ENCODE measurements around the gene OSBPL5. TPM values are rescaled to one million over a fixed set of nuclear protein-coding genes. Genes with fewer than 3 reads are reported as not detected.

OSBPL5 gene
- total RNA-seq, 3 donors from 2014 or later (not counting 1 experiment from before 2014, with no cell fraction given), result 375 to 522 (median 377) TPM

- peaks cover 65% of the 10 kb centered on the region for H3K36me3 ChIP-seq (ENCODE audit: control insufficient read depth, insufficient read depth, low read length)
- H3K27ac ChIP-seq (ENCODE audit: low read length), result no peak overlapping the region
- H3K4me3 Mint-ChIP-seq, result no peak overlapping the region
- H3K27me3 Mint-ChIP-seq (ENCODE audit: low read depth in 2 of 2), result no peaks in the 10 kb centered on the region
- no peak for DNase-seq
- H3K36me3 Mint-ChIP-seq, result peaks cover under 1% of the 10 kb centered on the region
- WGBS (ENCODE audit: insufficient coverage), result 96% methylated on average over 19 of the region's 19 CpGs
- intact Hi-C loops (cut with micrococcal nuclease), result no loop called here
- H3K9me3 Mint-ChIP-seq, result no peaks in the 10 kb centered on the region
- peak overlapping the region in 1 of 2 donors; percentile 82 for H3K27ac Mint-ChIP-seq
- no peaks in the 10 kb centered on the region for H3K27me3 ChIP-seq (ENCODE audit: control insufficient read depth, insufficient read depth, low read length)
- H3K4me3 ChIP-seq (ENCODE audit: low read length), result no peak overlapping the region
- no peak for ATAC-seq
- peaks cover 47% of the 10 kb centered on the region for H3K4me1 ChIP-seq (ENCODE audit: control insufficient read depth, insufficient read depth, low read length)
- H3K9me3 ChIP-seq (ENCODE audit: control insufficient read depth, insufficient read depth, low read length), result no peaks in the 10 kb centered on the region
- H3K4me1 Mint-ChIP-seq, result peaks cover 34 to 38% of the 10 kb centered on the region in 2 donors
- no peak for TF ChIP-seq CTCF (IDR thresholded peaks at IDR 0.05)
These were observed 41.8 kb downstream of the OSBPL5 start for GRCh38 chr11:3123305-3123704.

- Mint-ChIP-seq H3K27ac (peak overlapping the region; percentile 36 to 56), H3K36me3 (peaks cover 5% of the 10 kb centered on the region), H3K9me3 (no peaks in the 10 kb centered on the region), H3K4me3 (no peak overlapping the region), H3K27me3 (ENCODE audit: low read depth in 2 of 2) (no peaks in the 10 kb centered on the region), H3K4me1 (peaks cover 38 to 39% of the 10 kb centered on the region in 2 donors)
- intact Hi-C loops (cut with micrococcal nuclease), result no loop called here
- DNase-seq, result no peak
- WGBS (ENCODE audit: insufficient coverage), result 89% methylated on average over 13 of the region's 13 CpGs
- TF ChIP-seq CTCF (IDR thresholded peaks at IDR 0.05), result no peak
- H3K36me3 ChIP-seq (ENCODE audit: control insufficient read depth, insufficient read depth, low read length), result peaks cover 64% of the 10 kb centered on the region
- H3K27me3 ChIP-seq (ENCODE audit: control insufficient read depth, insufficient read depth, low read length), result no peaks in the 10 kb centered on the region
- H3K27ac ChIP-seq (ENCODE audit: low read length), result no peak overlapping the region
- H3K9me3 ChIP-seq (ENCODE audit: control insufficient read depth, insufficient read depth, low read length), result no peaks in the 10 kb centered on the region
- ATAC-seq, result no peak
- peaks cover 42% of the 10 kb centered on the region for H3K4me1 ChIP-seq (ENCODE audit: control insufficient read depth, insufficient read depth, low read length)
- H3K4me3 ChIP-seq (ENCODE audit: low read length), result no peak overlapping the region
These were observed 42.3 kb downstream of the OSBPL5 start for GRCh38 chr11:3122775-3123201.

GRCh38 chr11:3121931-3122774 lies 43.0 kb downstream of the OSBPL5 start:
- 92% methylated on average over 30 of the region's 34 CpGs for WGBS (ENCODE audit: insufficient coverage)
- H3K4me1 Mint-ChIP-seq, result peaks cover 39 to 40% of the 10 kb centered on the region in 2 donors
- DNase-seq, result peak in 1 of 2 donors; percentile 13
- no peak for TF ChIP-seq CTCF (IDR thresholded peaks at IDR 0.05)
- no peak overlapping the region for H3K27ac ChIP-seq (ENCODE audit: low read length)
- H3K9me3 Mint-ChIP-seq, result no peaks in the 10 kb centered on the region
- intact Hi-C loops (cut with micrococcal nuclease), result no loop called here
- no peaks in the 10 kb centered on the region for H3K27me3 ChIP-seq (ENCODE audit: control insufficient read depth, insufficient read depth, low read length)
- H3K36me3 Mint-ChIP-seq, result peaks cover 8% of the 10 kb centered on the region
- ATAC-seq, result no peak
- peaks cover 36% of the 10 kb centered on the region for H3K4me1 ChIP-seq (ENCODE audit: control insufficient read depth, insufficient read depth, low read length)
- H3K27me3 Mint-ChIP-seq (ENCODE audit: low read depth in 2 of 2), result no peaks in the 10 kb centered on the region
- H3K9me3 ChIP-seq (ENCODE audit: control insufficient read depth, insufficient read depth, low read length), result no peaks in the 10 kb centered on the region
- no peak overlapping the region for H3K4me3 Mint-ChIP-seq
- no peak overlapping the region for H3K4me3 ChIP-seq (ENCODE audit: low read length)
- H3K36me3 ChIP-seq (ENCODE audit: control insufficient read depth, insufficient read depth, low read length), result peaks cover 65% of the 10 kb centered on the region
- peak overlapping the region; percentile 36 to 56 for H3K27ac Mint-ChIP-seq
